Measurements from ENCODE around the gene AATK.

DNA sequence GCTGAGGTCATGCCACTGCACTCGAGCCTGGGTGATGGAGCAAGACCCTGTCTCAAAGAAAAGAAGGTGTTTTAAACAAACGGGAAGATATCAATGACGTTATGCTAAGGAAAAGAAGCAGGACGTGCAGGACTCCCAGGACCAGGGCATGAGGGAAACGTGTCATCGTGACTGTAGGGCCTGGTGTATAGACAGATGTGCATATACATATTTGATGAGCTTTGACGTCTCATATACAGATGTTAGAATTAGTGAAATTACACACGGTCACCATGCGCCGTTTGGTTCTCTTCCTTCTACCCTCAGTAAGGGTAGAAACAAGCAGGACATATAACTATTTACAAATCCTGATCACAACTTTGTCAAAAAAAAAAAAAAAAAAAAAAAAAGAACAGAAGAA, 18.3 kb downstream of the AATK start:
- no peak for TF ChIP-seq EZH2 (IDR thresholded peaks at IDR 0.05; ENCODE audit: insufficient read depth, poor library complexity, severe bottlenecking)
- TF ChIP-seq EZH2phosphoT487 (IDR thresholded peaks at IDR 0.05; ENCODE audit: insufficient read depth, low read depth), result no peak
